OCI-LY3 (cell line): Measurements from ENCODE around the gene PKHD1.

Source experiments
- H2AFZ ChIP-seq: fragments of 200-600, 300-600 bp; shearing (Covaris generic); 2 replicates; pipeline ENCODE4 v1.6.0; 2014; ENCODE audit warnings: antibody characterized with exemption, low read depth, low read length
- H3K27ac ChIP-seq: fragments of 200-600, 300-600 bp; sonication (generic); 2 replicates; pipeline ENCODE4 v1.5.1; 2014; ENCODE audit warnings: mild to moderate bottlenecking, low read length, moderate library complexity, mixed read lengths
- H3K27me3 ChIP-seq: fragments of 200-600, 300-600 bp; sonication (generic); 2 replicates; pipeline ENCODE4 v1.6.1; 2014; ENCODE audit warnings: low read depth, low read length, mixed read lengths
- H3K36me3 ChIP-seq: fragments of 200-600, 300-600 bp; sonication (generic); replicated peaks from 2 replicates; pipeline ENCODE3; 2014; ENCODE audit warnings: low read depth, low read length, mixed read lengths
- H3K4me1 ChIP-seq: fragments of 300-600, 200-600 bp; sonication (generic); 2 replicates; pipeline ENCODE4 v1.6.1; 2014; ENCODE audit warnings: low read length, mixed read lengths
- H3K4me2 ChIP-seq: fragments of 200-600, 300-600 bp; sonication (generic); 2 replicates; pipeline ENCODE4 v1.6.1; 2014; ENCODE audit warnings: low read length, mixed read lengths
- H3K4me3 ChIP-seq: fragments of 300-600, 200-600 bp; sonication (generic); 2 replicates; pipeline ENCODE4 v1.5.1; 2014; ENCODE audit warnings: antibody characterized with exemption, mild to moderate bottlenecking, low read length, moderate library complexity
- H3K79me2 ChIP-seq: fragments of 300-600, 200-600 bp; shearing (Covaris generic); 2 replicates; pipeline ENCODE4 v1.6.1; 2014; ENCODE audit warnings: mild to moderate bottlenecking, low read length, mixed read lengths
- H3K9ac ChIP-seq: fragments of 300-600, 200-600 bp; shearing (Covaris generic); 2 replicates; pipeline ENCODE4 v1.6.0; 2014; ENCODE audit warnings: mild to moderate bottlenecking, low read length, moderate library complexity
- H3K9me3 ChIP-seq: fragments of 200-600, 300-600 bp; shearing (Covaris generic); 2 replicates; pipeline ENCODE4 v1.6.1; 2014; ENCODE audit warnings: low read length, mixed read lengths; ENCODE audit not compliant: insufficient read depth
- H4K20me1 ChIP-seq: fragments of 200-600, 300-600 bp; sonication (generic); 2 replicates; pipeline ENCODE4 v1.6.1; 2016; ENCODE audit warnings: low read length, mixed read lengths; ENCODE audit not compliant: insufficient read depth
- CTCF ChIP-seq: fragments of 200-600, 300-600 bp; sonication (generic); IDR thresholded peaks from 2 replicates; pipeline ENCODE4 v1.5.1; 2014; ENCODE audit warnings: antibody characterized with exemption, low read length, low read depth
- EZH2phosphoT487 ChIP-seq: fragments of 200-600 bp; shearing (Covaris generic); IDR thresholded peaks from 2 replicates; pipeline ENCODE4 v1.6.1; 2018; ENCODE audit warnings: antibody characterized with exemption, mixed run types, low read depth

Gene PKHD1

DNA sequence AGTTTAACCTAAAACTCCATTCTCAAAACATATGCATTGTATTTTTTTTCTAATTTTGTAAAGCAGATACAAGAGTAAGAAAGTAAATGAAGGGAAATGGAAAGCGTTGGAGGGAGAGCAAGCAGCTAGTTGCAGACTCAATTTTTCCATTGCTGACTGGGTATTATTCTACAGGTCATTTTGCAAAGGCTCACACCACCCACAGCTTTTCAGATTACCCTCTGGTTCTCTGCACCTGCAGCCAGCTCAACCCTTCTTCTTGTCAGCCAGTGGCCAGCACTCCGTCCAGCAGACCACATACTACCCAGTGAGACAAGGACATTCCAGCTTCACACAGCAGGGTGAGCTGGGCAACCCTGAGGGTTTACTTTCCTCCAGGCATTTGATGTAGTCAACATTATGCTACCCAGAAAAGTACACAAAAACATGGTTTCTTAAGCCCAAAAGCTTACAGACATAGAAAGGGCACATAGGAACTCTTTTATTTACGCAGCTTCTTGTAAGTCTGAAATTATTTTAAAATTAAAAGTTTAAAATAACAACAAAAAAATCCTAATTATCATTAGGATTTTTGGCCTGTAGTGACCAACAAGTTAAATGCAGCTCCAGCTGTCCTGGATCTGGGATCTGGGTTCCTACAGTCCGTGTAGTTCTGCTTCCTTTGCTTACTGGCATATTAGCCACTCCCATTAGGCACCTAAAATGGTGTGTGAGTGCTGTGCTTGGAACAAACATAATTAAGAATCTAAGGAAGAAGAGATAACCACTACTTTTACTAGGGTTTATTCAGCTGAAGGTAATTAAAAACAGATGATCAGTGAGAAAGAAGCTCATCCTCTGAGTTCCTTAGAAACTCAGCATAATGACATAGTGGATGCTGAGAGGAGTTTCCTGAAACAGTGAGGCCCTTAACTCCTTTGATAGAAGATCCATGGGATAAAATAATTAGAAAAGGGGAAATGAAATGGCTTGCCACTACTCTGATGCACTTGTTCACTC, 185.3 kb downstream of the PKHD1 start:
- Histone ChIP-seq H4K20me1 (no peaks in the 10 kb centered on the region), H2AFZ (no peak overlapping the region), H3K9me3 (no peaks in the 10 kb centered on the region), H3K4me3 (no peak overlapping the region), H3K27me3 (0 out of 2 replicates have a peak, but pooled peaks cover 2% of the 10 kb centered on the region), H3K36me3 (no peaks in the 10 kb centered on the region), H3K4me2 (no peak overlapping the region), H3K79me2 (no peaks in the 10 kb centered on the region), H3K4me1 (no peaks in the 10 kb centered on the region), H3K27ac (no peak overlapping the region), H3K9ac (no peak overlapping the region)
- TF ChIP-seq EZH2phosphoT487 (no peak), CTCF (no peak)

DNA sequence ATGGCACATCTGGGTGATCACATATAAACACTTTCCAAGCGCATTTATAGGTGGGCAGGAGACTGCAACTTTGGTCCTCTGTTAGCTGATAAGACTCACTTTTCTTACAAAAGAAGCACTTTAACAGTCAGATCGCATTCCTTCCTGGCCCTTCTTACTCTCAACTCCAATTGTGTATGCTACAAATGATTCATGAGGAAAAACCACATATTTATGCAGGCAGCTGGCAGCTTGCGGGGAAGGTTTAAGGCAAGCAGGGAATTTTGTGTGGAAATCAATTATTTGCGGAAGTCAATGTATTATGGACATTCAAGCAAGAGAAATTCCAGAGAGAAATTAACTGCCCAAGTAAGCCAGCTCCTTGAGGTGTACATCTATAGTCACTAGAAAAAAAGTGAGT, 194.0 kb downstream of the PKHD1 start:
- Histone ChIP-seq H3K9me3 (no peaks in the 10 kb centered on the region), H3K79me2 (no peaks in the 10 kb centered on the region), H3K4me2 (no peak overlapping the region), H3K4me1 (no peaks in the 10 kb centered on the region), H3K36me3 (no peaks in the 10 kb centered on the region), H3K27ac (no peak overlapping the region), H3K4me3 (no peak overlapping the region), H2AFZ (no peak overlapping the region), H3K9ac (no peak overlapping the region), H3K27me3 (no peaks in the 10 kb centered on the region), H4K20me1 (no peaks in the 10 kb centered on the region)
- TF ChIP-seq CTCF (no peak), EZH2phosphoT487 (no peak)

DNA sequence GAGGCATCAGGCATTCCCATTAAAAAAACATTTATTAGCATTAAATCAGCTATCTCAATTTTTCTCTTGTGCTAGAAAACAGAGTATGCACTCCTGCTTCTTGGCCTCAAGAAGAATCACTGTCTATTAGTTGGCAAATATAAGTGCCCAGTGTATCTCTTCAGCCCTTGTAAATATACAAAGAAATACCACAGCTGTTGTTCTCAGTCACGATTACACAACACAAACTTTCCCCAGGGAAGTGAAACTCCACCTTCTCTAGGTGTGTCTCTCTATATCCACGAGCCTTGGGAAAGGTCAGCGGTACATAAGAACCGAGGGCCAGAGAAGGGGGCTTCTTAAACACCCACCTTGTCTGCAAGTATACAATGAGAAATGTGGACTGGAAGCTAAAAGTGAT, 194.7 kb downstream of the PKHD1 start:
- Histone ChIP-seq H3K27me3 (no peaks in the 10 kb centered on the region), H2AFZ (no peak overlapping the region), H3K4me2 (no peak overlapping the region), H3K9ac (no peak overlapping the region), H3K4me3 (no peak overlapping the region), H3K79me2 (no peaks in the 10 kb centered on the region), H3K27ac (no peak overlapping the region), H4K20me1 (no peaks in the 10 kb centered on the region), H3K36me3 (no peaks in the 10 kb centered on the region), H3K4me1 (no peaks in the 10 kb centered on the region), H3K9me3 (no peaks in the 10 kb centered on the region)
- no peak for TF ChIP-seq EZH2phosphoT487
- TF ChIP-seq CTCF = no peak

DNA sequence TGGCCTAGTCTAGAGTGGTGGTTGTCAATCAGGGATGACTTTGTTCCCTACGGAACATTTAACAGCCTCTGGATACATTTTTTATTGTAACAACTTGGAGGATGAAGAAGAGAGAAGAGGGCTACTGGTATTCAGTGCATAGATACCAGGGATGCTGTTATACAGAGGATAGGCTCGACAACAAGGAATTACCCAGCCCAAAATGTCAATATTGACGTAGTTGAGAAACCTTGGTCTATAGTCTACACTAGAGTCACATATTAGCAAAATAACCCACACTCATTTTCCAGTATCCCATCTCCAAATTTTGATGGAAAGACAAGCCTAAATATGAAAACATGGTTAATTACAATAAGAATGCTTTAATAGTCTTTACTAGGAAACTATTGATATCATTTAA, 195.1 kb downstream of the PKHD1 start:
- Histone ChIP-seq H4K20me1 (no peaks in the 10 kb centered on the region), H3K9me3 (no peaks in the 10 kb centered on the region), H3K4me2 (no peak overlapping the region), H3K79me2 (no peaks in the 10 kb centered on the region), H3K27ac (no peak overlapping the region), H3K27me3 (no peaks in the 10 kb centered on the region), H3K9ac (no peak overlapping the region), H3K4me3 (no peak overlapping the region), H3K4me1 (no peaks in the 10 kb centered on the region), H2AFZ (no peak overlapping the region), H3K36me3 (no peaks in the 10 kb centered on the region)
- TF ChIP-seq CTCF (no peak), EZH2phosphoT487 (no peak)
